HUES6 (cell line): ENCODE measurements around the gene GPR176.

Source experiments
- H3K27ac ChIP-seq: 2 replicates; pipeline ENCODE4 v1.7.0; 2013; ENCODE audit warnings: low read depth, mild to moderate bottlenecking, low read length, inconsistent platforms
- H3K27me3 ChIP-seq: 2 replicates; pipeline ENCODE4 v1.6.1; 2013; ENCODE audit warnings: low read length; ENCODE audit not compliant: control insufficient read depth, insufficient read depth
- H3K36me3 ChIP-seq: 2 replicates; pipeline ENCODE4 v1.6.1; 2013; ENCODE audit warnings: low read length; ENCODE audit not compliant: control insufficient read depth, insufficient read depth
- H3K4me1 ChIP-seq: 2 replicates; pipeline ENCODE4 v1.6.1; 2013; ENCODE audit warnings: low read length; ENCODE audit not compliant: control insufficient read depth, insufficient read depth
- H3K4me3 ChIP-seq: 2 replicates; pipeline ENCODE4 v1.5.1; 2013; ENCODE audit warnings: low read depth, low read length
- H3K9ac ChIP-seq: one replicate; pipeline ENCODE4 v1.6.1; 2013; ENCODE audit warnings: mild to moderate bottlenecking, low read length
- H3K9me3 ChIP-seq: 2 replicates; pipeline ENCODE4 v1.6.1; 2013; ENCODE audit warnings: low read depth, low read length; ENCODE audit not compliant: control insufficient read depth, insufficient read depth

Gene GPR176

DNA sequence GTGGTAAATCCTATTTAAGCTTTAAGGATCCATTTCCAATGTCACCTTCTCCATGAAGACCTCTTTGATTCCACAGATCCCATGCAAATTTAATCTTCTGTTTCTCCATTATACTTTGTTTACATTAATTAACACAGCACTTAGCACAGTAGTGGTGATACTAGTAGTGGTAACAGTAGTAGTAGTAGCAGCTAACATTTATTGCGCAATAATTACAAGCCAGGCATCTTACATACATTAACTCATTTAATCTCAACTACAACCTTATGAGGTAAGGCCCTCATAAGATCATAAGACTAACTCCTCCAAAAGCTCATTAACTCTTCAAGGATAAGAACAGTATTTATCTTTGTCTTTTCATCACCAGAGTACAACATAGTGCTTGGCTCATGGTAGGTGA lies 82.6 kb downstream of the GPR176 start:
- H3K9me3 ChIP-seq: no peaks in the 10 kb centered on the region; the same call in none of the 2 replicates
- H3K9ac ChIP-seq: no peak overlapping the region
- H3K4me1 ChIP-seq: peaks cover 8% of the 10 kb centered on the region; the same call in 1 of the 2 replicates
- H3K4me3 ChIP-seq: no peak overlapping the region
- no peaks in the 10 kb centered on the region for H3K27me3 ChIP-seq
- H3K36me3 ChIP-seq: no peaks in the 10 kb centered on the region
- no peak overlapping the region for H3K27ac ChIP-seq

DNA sequence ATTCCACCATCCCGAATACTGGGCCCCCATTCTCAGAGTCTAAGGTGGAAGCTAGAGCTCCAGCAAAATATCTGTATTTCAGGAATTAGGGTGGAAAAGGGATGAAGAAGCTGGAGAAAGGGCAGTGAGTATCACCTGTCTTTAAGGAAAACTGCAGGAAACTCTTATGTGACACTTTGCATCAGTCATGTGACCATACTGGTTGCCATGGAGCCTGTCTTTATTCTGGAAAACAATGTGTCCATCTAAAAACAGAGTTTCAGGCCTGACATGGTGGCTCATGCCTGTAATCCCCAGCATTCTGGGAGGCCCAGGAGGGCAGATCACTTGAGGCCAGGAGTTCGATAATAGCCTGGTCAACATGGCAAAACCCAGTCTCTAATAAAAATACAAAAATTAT lies 84.5 kb downstream of the GPR176 start:
- Histone ChIP-seq H3K27ac (no peak overlapping the region), H3K4me1 (peaks cover 8% of the 10 kb centered on the region; the same call in 1 of the 2 replicates), H3K9ac (no peak overlapping the region), H3K36me3 (no peaks in the 10 kb centered on the region), H3K27me3 (no peaks in the 10 kb centered on the region), H3K4me3 (no peak overlapping the region), H3K9me3 (no peaks in the 10 kb centered on the region)

DNA sequence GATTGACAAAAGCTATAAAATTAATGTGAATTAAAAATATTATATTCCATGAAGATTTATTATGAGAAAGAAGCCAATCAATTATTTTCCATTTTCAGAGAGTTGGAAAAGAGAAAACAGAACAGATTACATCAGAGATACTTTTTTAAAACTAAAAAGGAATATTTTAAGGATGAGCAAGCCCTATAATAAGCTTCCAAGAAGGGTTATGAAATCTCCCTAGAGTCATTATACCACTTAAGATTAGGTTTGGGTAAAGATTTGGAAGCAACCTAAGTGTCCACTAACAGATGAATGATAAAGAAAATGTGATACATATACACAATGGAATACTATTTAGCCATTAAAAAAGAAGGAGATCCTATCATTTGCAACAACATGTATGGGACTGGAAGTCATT lies 85.8 kb downstream of the GPR176 start:
- no peak overlapping the region for H3K27ac ChIP-seq

DNA sequence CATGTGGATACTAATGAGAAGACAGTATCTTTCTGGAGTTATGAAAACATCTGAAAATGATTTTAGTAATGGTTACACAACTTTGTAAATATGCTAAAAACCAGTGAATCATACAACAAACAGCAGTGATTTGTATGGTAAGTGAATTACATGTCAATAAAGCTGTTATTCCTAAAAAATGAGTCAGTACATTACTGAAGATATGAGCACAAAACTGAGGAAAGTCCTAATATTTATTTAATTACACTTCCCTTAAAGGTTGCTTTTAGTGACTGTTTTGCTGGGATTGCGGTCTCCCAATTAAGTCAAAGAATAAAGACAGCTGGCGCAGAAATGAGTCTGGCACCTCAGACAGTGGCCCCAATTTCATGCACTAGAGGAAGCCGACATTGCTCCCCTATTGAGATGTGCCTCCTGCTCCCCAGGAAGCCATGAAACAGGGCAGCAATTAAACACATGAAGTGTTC lies 86.5 kb downstream of the GPR176 start:
- no peaks in the 10 kb centered on the region for H3K9me3 ChIP-seq
- H3K4me3 ChIP-seq: no peak overlapping the region
- H3K27me3 ChIP-seq: no peaks in the 10 kb centered on the region
- no peak overlapping the region for H3K9ac ChIP-seq
- H3K4me1 ChIP-seq: peaks cover 14% of the 10 kb centered on the region; the same call in 1 of the 2 replicates
- H3K27ac ChIP-seq: no peak overlapping the region
- H3K36me3 ChIP-seq: no peaks in the 10 kb centered on the region

More for the DNA sequence above, 85.8 kb downstream of the GPR176 start:
- no peaks in the 10 kb centered on the region for H3K27me3 ChIP-seq
- H3K4me3 ChIP-seq: no peak overlapping the region
- peaks cover 8% of the 10 kb centered on the region; the same call in 1 of the 2 replicates for H3K4me1 ChIP-seq
- H3K9ac ChIP-seq: no peak overlapping the region
- H3K36me3 ChIP-seq: no peaks in the 10 kb centered on the region
- H3K9me3 ChIP-seq: no peaks in the 10 kb centered on the region

DNA sequence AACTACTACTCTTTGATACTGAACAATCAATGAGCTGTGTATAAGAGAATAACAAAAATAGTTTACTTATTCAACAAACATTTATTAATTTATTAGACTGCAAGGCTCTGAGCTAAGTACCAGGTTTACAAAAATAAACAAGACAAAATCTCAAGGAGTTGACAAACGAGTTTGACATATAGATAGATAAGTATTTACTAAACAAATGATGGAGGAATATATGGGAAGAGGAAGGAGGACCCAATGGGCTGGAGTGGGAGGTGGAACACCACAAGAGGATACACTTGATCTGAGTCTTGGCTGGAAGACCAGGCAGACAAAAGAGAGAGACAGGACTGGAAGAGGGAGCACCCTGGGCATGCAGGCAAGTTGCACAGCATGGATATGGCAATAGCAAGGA lies 89.9 kb downstream of the GPR176 start:
- no peak overlapping the region for H3K4me3 ChIP-seq
- H3K36me3 ChIP-seq: no peaks in the 10 kb centered on the region; the same call in 1 of the 2 replicates
- no peak overlapping the region for H3K27ac ChIP-seq
- no peak overlapping the region for H3K9ac ChIP-seq
- H3K4me1 ChIP-seq: peaks cover 6% of the 10 kb centered on the region; the same call in 1 of the 2 replicates
- H3K9me3 ChIP-seq: no peaks in the 10 kb centered on the region
- H3K27me3 ChIP-seq: no peaks in the 10 kb centered on the region

DNA sequence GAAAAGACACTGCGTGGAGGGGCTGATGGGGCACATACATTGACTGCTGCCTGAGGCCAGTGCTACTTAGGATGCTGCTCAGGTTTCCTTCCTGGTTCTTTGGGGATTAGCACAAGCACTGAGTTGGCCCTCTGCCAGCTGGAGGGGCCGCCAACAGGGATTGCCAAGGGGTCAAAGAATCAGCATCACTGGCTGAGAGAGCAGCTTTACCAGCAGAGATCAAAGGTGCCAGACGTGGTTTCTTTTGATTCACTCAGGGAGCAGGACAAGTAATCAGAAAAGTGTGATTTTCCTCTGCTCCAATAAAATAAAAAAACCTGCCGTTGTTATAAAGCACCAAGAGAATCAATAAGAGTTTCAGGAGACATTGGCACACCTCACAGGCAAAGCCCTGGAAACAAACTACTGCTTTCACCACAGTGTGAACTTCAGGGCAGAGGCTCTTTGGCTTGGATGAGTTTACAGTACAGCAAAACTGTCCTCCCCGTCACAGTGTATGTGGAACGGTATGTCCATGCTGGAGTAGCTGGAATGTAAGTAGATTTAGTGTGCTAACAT lies 91.6 kb downstream of the GPR176 start:
- Histone ChIP-seq H3K9ac (no peak overlapping the region), H3K4me1 (peaks cover 6% of the 10 kb centered on the region; the same call in 1 of the 2 replicates), H3K36me3 (no peaks in the 10 kb centered on the region; the same call in 1 of the 2 replicates), H3K27ac (no peak overlapping the region), H3K27me3 (no peaks in the 10 kb centered on the region), H3K4me3 (no peak overlapping the region), H3K9me3 (peaks cover 6% of the 10 kb centered on the region; the same call in 1 of the 2 replicates)

DNA sequence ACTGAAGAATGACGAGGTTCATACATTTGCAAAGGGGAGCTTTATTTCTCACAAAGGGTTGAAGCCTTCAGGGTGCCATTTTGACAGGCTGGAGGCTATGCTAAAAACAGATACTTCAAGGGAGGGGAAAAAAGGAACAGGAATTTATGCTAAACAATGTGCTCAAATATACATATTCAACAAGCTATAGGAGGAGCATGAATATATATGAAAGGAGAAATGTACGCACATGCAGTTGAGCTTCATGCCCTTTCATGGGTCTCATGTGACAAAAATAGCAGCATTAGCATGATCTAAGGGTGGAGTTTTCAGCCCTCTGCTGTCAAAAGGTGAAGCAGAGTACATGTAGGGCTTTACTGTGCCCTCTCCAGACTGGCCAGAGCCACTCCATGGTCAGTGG lies 93.1 kb downstream of the GPR176 start:
- H3K27ac ChIP-seq: no peak overlapping the region

DNA sequence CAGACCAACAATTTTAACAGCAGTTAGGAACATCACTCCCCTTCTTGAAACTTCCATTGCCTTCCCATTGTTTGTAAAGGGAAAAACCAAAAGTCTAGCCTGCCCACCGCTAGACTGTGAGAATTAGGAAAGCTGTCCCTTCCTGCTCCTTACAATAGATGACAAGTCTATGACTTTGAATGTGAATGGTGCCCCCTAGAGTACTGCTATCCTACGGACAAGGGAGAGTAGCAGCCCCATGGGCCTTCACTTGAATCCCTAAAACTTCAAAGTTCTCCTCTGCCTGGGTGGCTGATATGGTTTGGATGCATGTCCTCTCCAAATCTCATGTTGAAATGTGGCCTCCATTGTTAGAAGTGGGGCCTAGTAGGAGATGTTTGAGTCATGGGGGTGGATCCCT lies 96.4 kb downstream of the GPR176 start:
- no peak overlapping the region for H3K4me3 ChIP-seq
- H3K27ac ChIP-seq: no peak overlapping the region
- H3K4me1 ChIP-seq: peaks cover 5% of the 10 kb centered on the region; the same call in 1 of the 2 replicates
- peaks cover 6% of the 10 kb centered on the region; the same call in 1 of the 2 replicates for H3K9me3 ChIP-seq
- no peaks in the 10 kb centered on the region for H3K27me3 ChIP-seq
- H3K36me3 ChIP-seq: no peaks in the 10 kb centered on the region; the same call in 1 of the 2 replicates
- H3K9ac ChIP-seq: no peak overlapping the region

More for the DNA sequence above, 93.1 kb downstream of the GPR176 start:
- H3K36me3 ChIP-seq: no peaks in the 10 kb centered on the region; the same call in 1 of the 2 replicates
- H3K9ac ChIP-seq: no peak overlapping the region
- no peaks in the 10 kb centered on the region for H3K27me3 ChIP-seq
- peaks cover 6% of the 10 kb centered on the region; the same call in 1 of the 2 replicates for H3K4me1 ChIP-seq
- H3K9me3 ChIP-seq: peaks cover 6% of the 10 kb centered on the region; the same call in 1 of the 2 replicates
- H3K4me3 ChIP-seq: no peak overlapping the region

DNA sequence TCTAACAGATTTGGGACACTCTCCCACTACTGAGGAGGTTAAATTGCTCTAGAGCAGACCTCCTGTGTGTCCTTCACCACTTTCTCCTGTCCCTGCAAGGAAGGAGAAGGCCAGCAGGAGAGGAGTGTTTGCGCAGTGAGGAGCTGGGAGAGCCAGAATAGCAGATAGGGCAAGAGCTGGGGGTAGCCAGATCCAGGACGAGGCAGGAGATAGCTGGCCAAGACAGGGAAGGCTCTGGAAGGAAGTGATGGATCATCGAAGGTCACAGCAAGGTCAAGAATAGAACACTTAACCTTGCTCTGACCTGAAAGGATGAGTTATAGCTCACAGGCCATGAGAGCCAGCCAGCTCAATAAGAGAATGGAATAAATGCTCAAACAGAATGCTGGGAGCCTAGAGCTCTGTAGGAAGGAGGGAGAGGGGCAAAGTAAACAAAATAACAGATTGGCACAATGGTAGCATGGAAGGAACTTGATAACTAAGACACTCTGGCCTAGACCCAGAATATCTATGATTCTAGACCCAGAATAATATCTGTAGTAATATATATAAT lies 99.9 kb downstream of the GPR176 start:
- Histone ChIP-seq H3K36me3 (no peaks in the 10 kb centered on the region; the same call in 1 of the 2 replicates), H3K9me3 (peaks cover 6% of the 10 kb centered on the region; the same call in 1 of the 2 replicates), H3K9ac (no peak overlapping the region), H3K27ac (no peak overlapping the region), H3K4me3 (no peak overlapping the region), H3K4me1 (peaks cover 4% of the 10 kb centered on the region; the same call in 1 of the 2 replicates), H3K27me3 (no peaks in the 10 kb centered on the region)

DNA sequence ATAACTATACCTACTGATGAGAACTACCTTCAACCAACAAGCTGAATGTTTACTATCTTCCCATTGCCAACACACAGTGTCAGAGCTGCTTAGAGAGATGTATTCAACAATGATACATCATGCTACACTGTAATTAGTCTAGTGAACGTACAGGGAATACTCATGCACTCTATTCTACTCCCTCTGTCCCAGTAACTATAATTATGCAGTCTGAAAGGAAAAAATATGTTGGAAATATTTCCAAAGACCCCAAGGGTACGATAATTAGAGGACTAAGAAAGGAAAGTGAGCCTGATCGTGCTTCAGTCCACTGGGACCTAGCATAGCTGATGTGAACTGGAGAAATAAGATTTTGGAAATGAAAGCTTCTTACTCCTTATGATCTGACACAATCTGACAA lies 100.5 kb downstream of the GPR176 start:
- H3K9ac ChIP-seq: no peak overlapping the region
- H3K27me3 ChIP-seq: no peaks in the 10 kb centered on the region

DNA sequence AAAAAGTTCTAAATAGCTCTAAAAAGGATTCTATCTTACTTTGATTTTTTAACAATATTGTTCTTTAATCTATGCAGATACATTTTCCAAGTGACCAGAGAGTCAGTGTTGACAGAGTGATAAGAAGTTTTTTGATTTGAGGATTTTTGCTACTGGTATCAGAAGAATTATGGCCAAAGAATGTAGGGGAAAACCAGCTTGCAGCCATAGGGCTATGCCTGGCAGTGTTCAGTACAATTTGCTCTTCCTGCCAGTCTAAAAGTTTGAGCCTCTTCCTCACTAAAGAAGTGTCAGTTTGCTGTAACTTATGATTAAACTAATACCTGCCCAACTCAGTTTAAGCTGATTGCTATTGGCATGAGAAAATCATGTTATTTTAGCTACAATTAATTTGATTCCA lies 102.2 kb downstream of the GPR176 start:
- Histone ChIP-seq H3K9ac (no peak overlapping the region), H3K4me1 (peaks cover 4% of the 10 kb centered on the region; the same call in 1 of the 2 replicates), H3K27me3 (no peaks in the 10 kb centered on the region)

More for the DNA sequence above, 100.5 kb downstream of the GPR176 start:
- Histone ChIP-seq H3K36me3 (no peaks in the 10 kb centered on the region; the same call in 1 of the 2 replicates), H3K4me1 (peaks cover 4% of the 10 kb centered on the region; the same call in 1 of the 2 replicates), H3K4me3 (no peak overlapping the region), H3K27ac (no peak overlapping the region), H3K9me3 (peaks cover 4% of the 10 kb centered on the region; the same call in 1 of the 2 replicates)

More for the DNA sequence above, 102.2 kb downstream of the GPR176 start:
- H3K4me3 ChIP-seq: no peak overlapping the region
- H3K27ac ChIP-seq: no peak overlapping the region
- no peaks in the 10 kb centered on the region; the same call in 1 of the 2 replicates for H3K36me3 ChIP-seq
- no peaks in the 10 kb centered on the region for H3K9me3 ChIP-seq
